ENCODE measurements around the gene PLEKHG3.

Gene PLEKHG3

GRCh38 chr14:64728856-64729255 lies 24.6 kb downstream of the PLEKHG3 start:
- DNase-seq, result no peak

DNA sequence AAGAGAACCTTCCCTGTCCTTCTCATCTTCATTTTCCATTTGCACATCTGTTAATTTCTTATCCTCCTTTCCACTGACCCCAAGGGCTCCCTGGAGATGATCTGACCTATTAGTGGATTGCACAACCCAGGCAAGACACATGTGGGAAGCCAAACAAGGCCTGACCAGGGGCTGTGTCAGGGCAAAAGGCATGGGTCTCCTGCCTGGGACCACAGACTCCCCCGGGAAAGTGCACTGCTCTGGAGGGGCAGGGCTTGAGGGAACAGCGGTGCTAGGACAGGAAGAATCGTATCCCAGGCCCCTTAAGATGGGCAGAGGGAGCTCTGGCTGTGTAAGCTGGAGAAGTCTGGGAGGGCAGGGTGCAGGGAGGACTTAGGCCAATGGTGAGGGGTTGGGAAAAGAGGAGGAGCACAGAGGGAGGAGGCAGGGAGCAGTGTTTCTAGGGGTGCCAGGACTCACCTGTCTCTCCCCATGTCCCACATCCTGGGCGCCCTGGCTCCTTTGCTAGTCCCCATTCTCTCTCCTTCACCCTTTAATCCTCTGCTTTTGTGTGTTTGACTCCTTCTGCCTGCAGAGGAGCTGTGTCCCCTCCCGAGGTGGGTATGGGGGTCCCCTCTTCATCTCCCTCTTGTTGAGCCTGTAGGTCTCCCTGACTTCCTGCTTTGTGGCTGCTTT lies 25.3 kb downstream of the PLEKHG3 start:
- no peak for DNase-seq

DNA sequence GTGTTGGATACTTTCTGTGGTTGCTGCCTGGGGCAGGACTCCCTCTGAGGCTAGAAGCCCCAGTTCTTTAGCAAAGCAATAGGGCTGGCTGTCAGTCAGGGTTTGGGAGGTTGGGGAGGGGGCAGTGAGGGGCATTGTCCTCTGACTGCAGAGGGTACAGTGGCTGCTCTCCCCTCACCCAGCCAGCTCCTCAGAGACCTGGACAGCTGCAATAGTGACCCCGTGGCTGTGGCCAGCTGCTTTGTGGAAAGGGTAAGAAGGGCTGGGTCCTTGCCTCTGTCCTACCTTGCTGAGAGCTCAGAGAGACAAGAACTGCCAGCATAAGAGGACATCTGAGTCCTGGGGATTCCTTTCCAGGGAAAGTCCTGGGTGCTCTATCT lies 25.8 kb downstream of the PLEKHG3 start:
- no peak for DNase-seq

GRCh38 chr14:64730681-64731080 lies 26.5 kb downstream of the PLEKHG3 start:
- no peak for DNase-seq

DNA sequence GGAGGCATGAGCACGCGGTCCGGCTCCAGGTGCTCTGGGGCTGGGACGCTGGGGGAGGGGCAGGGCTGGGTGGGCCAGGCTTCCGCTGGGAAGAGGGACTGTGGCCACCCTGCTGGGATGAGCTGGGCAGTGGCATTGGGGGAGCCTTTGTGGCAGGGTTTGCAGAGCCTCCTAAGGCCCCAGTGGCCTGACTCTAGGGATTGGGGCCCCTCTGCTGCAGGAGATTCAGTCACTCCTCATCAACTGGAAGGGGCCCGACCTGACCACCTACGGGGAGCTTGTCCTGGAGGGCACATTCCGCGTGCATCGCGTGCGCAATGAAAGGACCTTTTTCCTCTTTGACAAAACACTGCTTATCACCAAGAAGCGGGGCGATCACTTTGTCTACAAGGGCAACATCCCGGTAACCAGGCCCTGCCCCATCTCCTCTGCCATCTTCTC lies 26.9 kb downstream of the PLEKHG3 start:
- no peak for DNase-seq

DNA sequence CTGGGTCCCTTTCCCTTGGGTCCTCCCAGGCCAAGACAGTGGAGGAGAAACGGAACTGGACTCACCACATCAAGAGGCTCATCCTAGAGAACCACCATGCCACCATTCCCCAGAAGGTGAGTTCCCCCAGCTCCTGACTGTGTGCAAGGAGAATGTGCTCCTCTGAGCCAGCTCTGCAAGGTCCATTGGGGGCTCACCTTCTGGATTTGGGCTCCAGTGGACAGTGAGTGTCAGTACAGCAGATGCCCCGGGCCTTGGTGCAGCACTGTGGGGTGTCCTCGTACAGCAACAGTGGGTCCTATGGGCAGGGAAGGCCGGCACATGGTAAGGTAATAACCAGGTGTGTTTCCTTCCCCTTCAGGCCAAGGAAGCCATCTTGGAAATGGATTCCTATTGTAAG lies 27.8 kb downstream of the PLEKHG3 start:
- no peak for DNase-seq

GRCh38 chr14:64732536-64733120 lies 28.4 kb downstream of the PLEKHG3 start:
- DNase-seq, result no peak

GRCh38 chr14:64733321-64733720 lies 29.1 kb downstream of the PLEKHG3 start:
- DNase-seq, result no peak

- no peak for DNase-seq
Measured at GRCh38 chr14:64733899-64734298, 29.7 kb downstream of the PLEKHG3 start.

DNA sequence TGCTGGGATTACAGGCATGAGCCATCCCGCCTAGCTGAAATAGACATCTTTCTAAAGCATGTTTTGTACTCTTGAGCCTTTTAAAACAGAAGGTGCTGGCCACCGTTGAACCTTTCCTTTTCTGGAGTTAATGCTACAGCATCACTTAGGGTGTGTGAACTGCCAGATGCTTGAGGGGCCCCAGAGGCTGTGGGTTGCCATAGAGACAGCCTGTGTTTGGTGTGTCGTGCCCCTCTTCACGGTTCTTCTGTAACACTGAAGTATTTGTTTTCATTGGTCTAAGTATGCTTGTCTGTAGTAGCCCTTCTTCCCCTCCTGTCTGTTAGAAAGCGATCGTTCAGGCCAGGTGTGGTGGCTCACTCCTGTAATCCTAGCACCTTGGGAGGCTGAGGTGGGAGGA lies 30.8 kb downstream of the PLEKHG3 start:
- DNase-seq, result no peak

GRCh38 chr14:64736271-64737169 lies 32.3 kb downstream of the PLEKHG3 start:
- DNase-seq, result no peak

DNA sequence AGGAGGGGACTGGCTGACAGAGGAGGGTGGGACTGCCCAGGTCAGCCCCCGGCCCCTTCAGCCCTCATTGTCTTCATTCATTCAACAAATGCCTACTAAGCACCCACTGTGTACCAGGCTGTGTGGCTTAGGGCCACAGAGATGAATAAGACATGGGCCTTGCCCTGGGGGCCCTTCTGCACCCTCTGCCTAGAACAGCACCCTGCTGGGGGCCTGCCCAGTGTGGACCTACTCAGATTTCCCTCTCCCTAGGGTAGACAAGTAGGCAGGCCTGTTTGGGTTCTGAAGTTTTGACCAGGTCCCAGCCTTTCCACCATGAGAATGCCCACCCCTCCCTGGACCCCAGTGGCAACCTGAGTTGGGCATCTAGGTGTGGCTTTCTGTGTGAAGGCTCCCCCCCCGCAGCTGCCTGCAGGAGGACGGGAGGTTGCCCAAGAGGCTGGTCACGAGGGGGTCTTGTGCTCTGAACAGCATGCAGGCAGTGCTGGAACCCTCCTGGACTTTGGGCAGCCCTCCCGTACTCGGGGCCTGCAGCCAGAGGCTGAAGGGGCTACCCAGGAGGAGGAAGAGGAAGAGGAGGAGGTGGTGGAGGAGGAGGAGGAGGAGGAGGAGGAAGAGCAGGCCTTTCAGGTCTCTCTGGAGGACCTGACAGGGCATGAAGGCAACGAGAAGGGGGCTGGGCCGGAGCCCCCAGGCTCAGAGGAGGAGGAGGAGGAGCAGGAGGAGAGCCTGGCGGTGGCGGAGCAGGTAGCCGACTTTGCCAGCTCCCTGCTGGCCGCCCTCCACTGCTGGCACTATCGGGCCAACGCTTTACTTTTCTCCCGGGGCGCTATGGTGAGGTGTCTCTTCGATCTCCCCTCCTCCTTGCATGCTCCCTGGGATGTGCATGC lies 33.4 kb downstream of the PLEKHG3 start:
- no peak for DNase-seq

- DNase-seq, result no peak
Measured at GRCh38 chr14:64738281-64738804, 34.1 kb downstream of the PLEKHG3 start.

GRCh38 chr14:64741200-64741599 lies 37.0 kb downstream of the PLEKHG3 start:
- no peak for DNase-seq

GRCh38 chr14:64741961-64742360 lies 37.7 kb downstream of the PLEKHG3 start:
- DNase-seq, result no peak

GRCh38 chr14:64743061-64743460 lies 38.8 kb downstream of the PLEKHG3 start:
- DNase-seq, result no peak

- DNase-seq, result no peak
Measured at GRCh38 chr14:64745511-64746091, 41.4 kb downstream of the PLEKHG3 start.

GRCh38 chr14:64746298-64747250 lies 42.4 kb downstream of the PLEKHG3 start:
- DNase-seq, result no peak

GRCh38 chr14:64747327-64747726 lies 43.1 kb downstream of the PLEKHG3 start:
- DNase-seq, result no peak

DNA sequence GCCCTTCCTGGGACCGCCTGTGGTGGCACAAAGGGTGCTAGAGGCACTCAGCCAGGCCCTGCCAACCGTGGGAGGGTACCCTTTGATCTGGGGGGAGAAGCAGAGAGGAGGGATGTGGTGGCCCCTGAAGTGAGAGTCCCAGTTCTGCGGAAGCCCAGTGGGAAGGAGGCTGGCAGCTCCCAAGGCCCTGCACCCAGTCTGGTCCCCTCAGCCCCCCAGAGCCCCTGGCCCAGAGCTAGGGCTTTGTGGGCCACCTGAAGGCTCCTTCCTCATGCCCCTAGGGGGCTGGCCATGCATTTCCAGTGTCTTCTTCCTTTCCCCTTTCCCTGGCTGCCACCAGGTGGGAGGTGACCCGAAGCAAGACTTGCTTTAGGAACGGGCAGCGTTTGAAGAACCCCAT lies 44.3 kb downstream of the PLEKHG3 start:
- no peak for DNase-seq

All from SW 1271 (cell line).